Uterus (tissue), 4 donors: ENCODE data around the gene C13orf46. TPM values are rescaled to one million over a fixed set of nuclear protein-coding genes. Genes with fewer than 3 reads are reported as not detected.

Experiments used
- DNase-seq, 2 donors: peaks; one replicate each; pipeline ENCODE4 v3.0.0-alpha.2; 2019 to 2020
- H3K27ac ChIP-seq, 2 donors: fragments of 200-600 bp; sonication (generic); 1 replicate in 1 of 2; 2 replicates in 1 of 2; pipeline ENCODE4 v1.5.1; 2016 to 2018
- H3K27me3 ChIP-seq, 2 donors: fragments of 200-600 bp; sonication (generic); one replicate each; pipeline ENCODE4 v1.5.1; 2018 to 2019; ENCODE audit warnings: control low read depth in 1 of 2
- H3K36me3 ChIP-seq, 2 donors: fragments of 200-600 bp; sonication (generic); one replicate each; pipeline ENCODE4 v1.5.1; 2019; ENCODE audit warnings: control low read depth in 1 of 2
- H3K4me1 ChIP-seq, 2 donors: fragments of 200-600 bp; sonication (generic); one replicate each; pipeline ENCODE4 v1.5.1; 2018 to 2019; ENCODE audit warnings: control low read depth in 1 of 2
- H3K4me3 ChIP-seq, 2 donors: fragments of 200-600 bp; sonication (generic); 1 replicate in 1 of 2; 2 replicates in 1 of 2; pipeline ENCODE4 v1.5.1; 2018 to 2019; ENCODE audit warnings: mild to moderate bottlenecking in 1 of 2
- H3K9me3 ChIP-seq, 2 donors: fragments of 200-600 bp; sonication (generic); one replicate each; pipeline ENCODE4 v1.5.1; 2019; ENCODE audit warnings: control low read depth in 1 of 2
- POLR2A ChIP-seq, 2 donors: fragments of 450-650 bp; IDR thresholded peaks; one replicate each; pipeline ENCODE4 v1.6.1; 2016; ENCODE audit warnings: antibody characterized with exemption in 2 of 2, mild to moderate bottlenecking in 1 of 2, moderate library complexity in 1 of 2
- intact Hi-C: fragments of 100-400 bp; cut with DNase I; formaldehyde crosslinking; loops from one replicate; pipeline ENCODE4 v1.15.1; 2023; ENCODE audit warnings: low total_unique reads
- total RNA-seq, 4 donors: library from RNA; depleted of rRNA in 3 of 4; stranded (reverse); fragments of >200 nt in 3 of 4; gene quantifications; one replicate each; pipeline versions ENCODE4 v1.1.0 to v1.2.4, GENCODE V29; 2014 to 2023
- TF ChIP-seq, protein P1 (sequence below), 4 experiments: fragments of 200-600 bp in 2 of 4; fragments of 450-650 bp in 2 of 4; sonication (generic) in 2 of 4; IDR thresholded peaks; one replicate each; pipeline ENCODE4 v1.5.1; 2016 to 2019; ENCODE audit warnings: antibody characterized with exemption in 4 of 4, mild to moderate bottlenecking in 2 of 4, moderate library complexity in 1 of 4
- donor health status: DM: yes; HTN: yes; CAD: no.

Gene C13orf46
- total RNA-seq, 4 donors from 2014 or later = 0.07 to 1.7 TPM; not detected in 2

DNA sequence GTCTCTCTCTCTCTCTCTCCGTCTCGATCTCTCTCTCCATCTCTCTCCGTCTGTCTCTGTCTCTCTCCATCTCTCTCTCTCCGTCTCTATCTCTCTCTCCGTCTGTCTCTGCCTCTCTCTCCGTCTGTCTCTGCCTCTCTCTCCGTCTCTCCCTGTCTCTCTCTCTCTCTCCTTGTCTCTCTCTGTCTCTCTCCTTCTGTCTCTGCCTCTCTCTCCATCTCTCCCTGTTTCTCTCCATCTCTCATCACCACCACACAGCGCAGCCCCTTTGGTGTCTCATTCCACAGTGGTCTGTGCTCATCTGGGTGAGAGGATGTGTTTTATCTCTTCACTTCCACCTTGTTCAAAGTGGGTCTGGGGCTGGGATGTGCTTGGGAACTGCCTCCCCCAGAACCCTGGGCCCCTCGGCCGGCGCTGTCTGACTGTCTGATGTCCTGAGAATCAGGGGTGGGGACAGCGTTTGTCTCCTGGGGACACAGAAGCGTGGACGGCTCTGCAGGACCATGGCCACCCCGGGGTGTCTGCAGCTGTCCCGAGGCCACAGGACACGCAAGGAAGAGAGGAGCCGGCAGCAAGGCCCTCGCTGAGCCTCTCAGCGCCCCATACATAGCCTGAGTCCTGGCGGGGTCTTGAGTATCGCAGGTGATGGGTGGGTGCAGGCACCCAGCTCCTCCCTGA, 40.2 kb upstream of the C13orf46 start:
- Histone ChIP-seq H3K9me3 (no peaks in the 10 kb centered on the region), H3K4me3 (no peak overlapping the region), H3K36me3 (no peaks in the 10 kb centered on the region), H3K27ac (no peak overlapping the region), H3K27me3 (no peaks in the 10 kb centered on the region), H3K4me1 (no peaks in the 10 kb centered on the region)
- no peak for DNase-seq
- no peak for TF ChIP-seq POLR2A (IDR thresholded peaks at IDR 0.05)
- TF ChIP-seq, protein P1, sequence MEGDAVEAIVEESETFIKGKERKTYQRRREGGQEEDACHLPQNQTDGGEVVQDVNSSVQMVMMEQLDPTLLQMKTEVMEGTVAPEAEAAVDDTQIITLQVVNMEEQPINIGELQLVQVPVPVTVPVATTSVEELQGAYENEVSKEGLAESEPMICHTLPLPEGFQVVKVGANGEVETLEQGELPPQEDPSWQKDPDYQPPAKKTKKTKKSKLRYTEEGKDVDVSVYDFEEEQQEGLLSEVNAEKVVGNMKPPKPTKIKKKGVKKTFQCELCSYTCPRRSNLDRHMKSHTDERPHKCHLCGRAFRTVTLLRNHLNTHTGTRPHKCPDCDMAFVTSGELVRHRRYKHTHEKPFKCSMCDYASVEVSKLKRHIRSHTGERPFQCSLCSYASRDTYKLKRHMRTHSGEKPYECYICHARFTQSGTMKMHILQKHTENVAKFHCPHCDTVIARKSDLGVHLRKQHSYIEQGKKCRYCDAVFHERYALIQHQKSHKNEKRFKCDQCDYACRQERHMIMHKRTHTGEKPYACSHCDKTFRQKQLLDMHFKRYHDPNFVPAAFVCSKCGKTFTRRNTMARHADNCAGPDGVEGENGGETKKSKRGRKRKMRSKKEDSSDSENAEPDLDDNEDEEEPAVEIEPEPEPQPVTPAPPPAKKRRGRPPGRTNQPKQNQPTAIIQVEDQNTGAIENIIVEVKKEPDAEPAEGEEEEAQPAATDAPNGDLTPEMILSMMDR (IDR thresholded peaks at IDR 0.05) = no peak
- intact Hi-C loops = no loop called here

DNA sequence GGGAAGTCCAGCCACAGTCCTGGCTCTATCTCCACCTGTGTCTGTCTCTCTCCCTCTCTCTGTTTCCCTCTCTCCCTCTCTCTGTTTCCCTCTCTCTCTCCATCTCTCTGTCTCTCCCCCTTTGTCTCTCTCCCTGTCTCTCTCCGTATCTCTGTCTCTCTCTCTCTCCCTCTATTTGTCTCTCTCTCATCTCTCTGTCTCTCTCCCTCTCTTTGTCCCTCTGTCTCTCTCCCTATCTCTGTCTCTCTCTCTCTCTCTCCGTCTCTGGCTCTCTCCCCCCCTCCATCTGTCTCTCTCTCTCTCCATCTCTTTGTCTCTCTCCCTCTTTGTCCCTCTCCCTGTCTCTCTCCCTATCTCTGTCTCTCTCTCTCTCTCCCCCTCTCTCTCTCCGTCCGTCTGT, 39.5 kb upstream of the C13orf46 start:
- H3K9me3 ChIP-seq = no peaks in the 10 kb centered on the region
- H3K4me3 ChIP-seq = no peak overlapping the region
- no peaks in the 10 kb centered on the region for H3K27me3 ChIP-seq
- H3K27ac ChIP-seq = no peak overlapping the region
- intact Hi-C loops = no loop called here
- no peaks in the 10 kb centered on the region for H3K4me1 ChIP-seq
- TF ChIP-seq POLR2A (IDR thresholded peaks at IDR 0.05) = no peak
- TF ChIP-seq, protein P1 (IDR thresholded peaks at IDR 0.05) = no peak
- DNase-seq = no peak
- no peaks in the 10 kb centered on the region for H3K36me3 ChIP-seq

DNA sequence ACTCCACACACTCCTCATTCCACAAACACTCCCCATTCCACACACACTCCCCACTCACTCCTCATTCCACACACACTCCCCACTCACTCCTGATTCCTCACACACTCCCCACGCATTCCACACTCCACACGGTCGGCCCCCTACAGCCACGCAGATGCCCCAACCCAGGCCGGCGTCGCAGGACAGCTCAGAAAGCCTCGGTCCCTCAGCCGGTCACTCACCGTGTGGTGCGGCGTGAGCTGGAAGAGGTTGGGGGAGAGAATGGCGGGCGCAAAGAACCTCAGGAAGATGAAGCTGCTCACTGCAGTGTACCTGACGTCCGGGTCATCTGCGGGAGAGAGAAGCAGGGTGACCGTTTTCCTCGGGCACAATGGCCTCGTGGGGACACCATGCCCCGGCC, 39.0 kb upstream of the C13orf46 start:
- no peak overlapping the region for H3K27ac ChIP-seq
- H3K4me3 ChIP-seq = no peak overlapping the region
- H3K36me3 ChIP-seq = no peaks in the 10 kb centered on the region
- DNase-seq = no peak
- TF ChIP-seq POLR2A (IDR thresholded peaks at IDR 0.05) = no peak
- TF ChIP-seq, protein P1 (IDR thresholded peaks at IDR 0.05) = no peak
- H3K9me3 ChIP-seq = no peaks in the 10 kb centered on the region
- intact Hi-C loops = no loop called here
- H3K4me1 ChIP-seq = no peaks in the 10 kb centered on the region
- no peaks in the 10 kb centered on the region for H3K27me3 ChIP-seq

DNA sequence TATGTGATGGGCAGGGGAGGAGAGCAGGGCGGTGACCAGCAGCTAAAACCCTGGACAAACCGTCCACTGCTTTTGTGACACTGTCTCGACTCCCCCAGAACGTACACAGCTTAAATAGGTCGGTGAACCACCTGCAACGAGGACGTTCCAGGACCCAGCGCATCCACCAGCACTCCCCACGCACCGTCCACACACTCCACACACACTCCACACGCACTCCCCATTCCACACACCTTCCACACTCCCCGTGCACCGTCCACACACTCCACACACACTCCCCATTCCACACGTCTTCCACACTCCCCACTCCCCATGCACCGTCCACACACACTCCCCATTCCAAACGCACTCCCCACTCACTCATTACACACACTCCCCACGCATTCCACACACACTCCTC, 38.3 kb upstream of the C13orf46 start:
- no peak for DNase-seq
- TF ChIP-seq POLR2A (IDR thresholded peaks at IDR 0.05) = no peak
- TF ChIP-seq, protein P1 (IDR thresholded peaks at IDR 0.05) = no peak
- Histone ChIP-seq H3K4me3 (no peak overlapping the region), H3K4me1 (no peaks in the 10 kb centered on the region), H3K9me3 (no peaks in the 10 kb centered on the region), H3K36me3 (no peaks in the 10 kb centered on the region), H3K27me3 (no peaks in the 10 kb centered on the region), H3K27ac (no peak overlapping the region)
- intact Hi-C loops = no loop called here

DNA sequence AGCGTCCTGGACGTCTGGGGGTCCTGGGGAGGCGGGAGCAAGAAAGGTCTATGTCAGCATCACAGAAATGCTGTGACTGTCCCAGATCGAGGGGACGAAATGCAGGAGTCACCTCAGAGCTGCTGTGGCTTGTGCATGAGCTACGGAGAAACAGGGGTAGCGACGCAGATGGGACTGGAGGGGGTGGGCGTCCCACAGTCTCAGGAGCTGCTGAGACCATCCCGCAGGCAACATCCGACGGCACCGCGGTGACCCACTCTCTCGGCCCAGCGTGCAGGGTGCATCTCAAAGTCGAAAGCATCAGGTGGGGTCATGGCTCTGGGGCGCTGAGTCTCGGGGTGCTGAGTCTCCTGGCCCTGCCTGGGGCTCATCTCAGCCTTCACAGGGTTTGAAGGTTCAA, 37.4 kb upstream of the C13orf46 start:
- H3K27ac ChIP-seq = no peak overlapping the region
- H3K27me3 ChIP-seq = no peaks in the 10 kb centered on the region
- TF ChIP-seq POLR2A (IDR thresholded peaks at IDR 0.05) = no peak
- TF ChIP-seq, protein P1 (IDR thresholded peaks at IDR 0.05) = no peak
- no peak for DNase-seq
- H3K36me3 ChIP-seq = no peaks in the 10 kb centered on the region
- H3K4me3 ChIP-seq = no peak overlapping the region
- intact Hi-C loops = no loop called here
- H3K4me1 ChIP-seq = no peaks in the 10 kb centered on the region
- no peaks in the 10 kb centered on the region for H3K9me3 ChIP-seq
